ENCODE measurements around the gene PEDS1. TPM values are rescaled to one million over a fixed set of nuclear protein-coding genes. Genes with fewer than 3 reads are reported as not detected.

PEDS1 gene
- total and polyA plus RNA-seq, 2 of the 4 experiments (the other 2 are of a cell fraction): 24.0 to 59.9 TPM

- Histone ChIP-seq H3K18ac (ENCODE audit: low read depth, low read length) (peak overlapping the region; percentile 18; the same call in 1 of the 2 replicates), H2AK9ac (replicated peaks; ENCODE audit: low read depth, low read length, poor library complexity) (peak overlapping the region; percentile 99), H3K14ac (replicated peaks; ENCODE audit: low read depth, low read length) (peak overlapping the region; percentile 77), H2BK5ac (ENCODE audit: low read depth, low read length, poor library complexity, severe bottlenecking) (peak overlapping the region; percentile 73), H2BK120ac (ENCODE audit: low read depth, low read length) (peak overlapping the region; percentile 41; the same call in 1 of the 2 replicates), H3K79me1 (ENCODE audit: low read depth in 1 of 2, low read length in 2 of 2) (peaks cover 13 to 56% of the 10 kb centered on the region in 2 experiments; a peak in 3 of 4 replicates), H3K9me3 (ENCODE audit: control insufficient read depth, insufficient read depth, low read length) (no peaks in the 10 kb centered on the region), H3K23ac (ENCODE audit: low read depth, low read length) (peak overlapping the region; percentile 92), H3K27me3 (ENCODE audit: control insufficient read depth, insufficient read depth, low read length) (no peaks in the 10 kb centered on the region), H3K4me2 (ENCODE audit: low read depth, low read length) (peak overlapping the region; percentile 98), H3K36me3 (ENCODE audit: control insufficient read depth, insufficient read depth, low read length) (peaks cover 17% of the 10 kb centered on the region), H3K4ac (ENCODE audit: low read depth, low read length) (peak overlapping the region; percentile 85), H2BK20ac (ENCODE audit: low read depth, low read length) (no peak overlapping the region), H2BK15ac (ENCODE audit: low read depth, low read length) (no peak overlapping the region), H4K8ac (ENCODE audit: low read depth in 2 of 2, low read length in 2 of 2) (peak overlapping the region; percentile 12 to 63; a peak in 2 of 4 replicates), H3K56ac (ENCODE audit: extremely low read depth, insufficient read depth, low read length) (peak overlapping the region; percentile 70; the same call in 1 of the 2 replicates), H3K9ac (ENCODE audit: low read depth, low read length) (peak overlapping the region; percentile 88), H4K20me1 (ENCODE audit: insufficient read depth, low read length) (peaks cover 43% of the 10 kb centered on the region), H4K91ac (ENCODE audit: insufficient read depth, low read depth, low read length) (peak overlapping the region; percentile 24), H3K4me1 (ENCODE audit: control insufficient read depth, insufficient read depth, low read length) (peaks cover 23% of the 10 kb centered on the region), H3K27ac (ENCODE audit: insufficient read depth, low read length) (peak overlapping the region; percentile 69), H3K9me1 (ENCODE audit: insufficient read depth, low read length) (peaks cover 22% of the 10 kb centered on the region), H2AFZ (replicated peaks; ENCODE audit: low read length, poor library complexity) (peak overlapping the region; percentile 92), H4K5ac (ENCODE audit: low read depth, low read length) (peak overlapping the region; percentile 17; the same call in 1 of the 2 replicates), H2AK5ac (ENCODE audit: low read depth, low read length) (peak overlapping the region; percentile 85), H3K4me3 (ENCODE audit: insufficient read depth, low read depth, low read length) (peak overlapping the region; percentile 87)
- DNase-seq (no peak), ATAC-seq (ENCODE audit: low read depth) (no peak)
- WGBS, 2 experiments (ENCODE audit: extremely low coverage in 2 of 2, insufficient read length in 1 of 2): 4% methylated on average over 12 of the region's 18 CpGs; no CpG with 5 or more reads in 1 of the 2 experiments
- in situ Hi-C loops (cut with MboI; ENCODE audit: low sequenced_read_pairs) (no loop called here), dilution Hi-C loops (cut with HindIII; ENCODE audit: low sequenced_read_pairs, unreplicated experiment) (no loop called here), intact Hi-C loops (cut with micrococcal nuclease) (loop anchor here (1.0 kb wide), 1 partner anchor 12 kb away; no protein-coding TSS in a partner anchor)
- ChIA-PET CTCF (interaction anchor here (1.2 kb wide), 1 partner anchor 32 kb away, joined by 6 read pairs; no protein-coding TSS in a partner anchor), POLR2A (ENCODE audit: unreplicated experiment) (interaction anchor here (0.6 to 0.9 kb wide), 2 partner anchors 9 to 126 kb away, joined by 4 to 6 read pairs; no protein-coding TSS in a partner anchor)
- BruUV-seq (replicated peaks): no TSS peak
- no peak for TF ChIP-seq RFX5 (IDR thresholded peaks at IDR 0.05; ENCODE audit: low read depth, low read length)
- no peak for TF ChIP-seq FOS (IDR thresholded peaks at IDR 0.05; ENCODE audit: low read depth, low read length)
- no peak for TF ChIP-seq RCOR1 (IDR thresholded peaks at IDR 0.05; ENCODE audit: insufficient replicate concordance, low read length)
- TF ChIP-seq NFE2L2 (IDR thresholded peaks at IDR 0.05; ENCODE audit: low read depth, low read length): no peak
- TF ChIP-seq MAFK (IDR thresholded peaks at IDR 0.05; ENCODE audit: low read depth, low read length): no peak
- no peak for TF ChIP-seq USF2 (IDR thresholded peaks at IDR 0.05; ENCODE audit: low read depth, low read length)
- TF ChIP-seq POLR2A (IDR thresholded peaks at IDR 0.05; ENCODE audit: low read depth, low read length): no peak
- no peak for TF ChIP-seq CTCF (conservative IDR thresholded peaks at IDR 0.05; ENCODE audit: low read depth, low read length)
- TF ChIP-seq CHD1 (IDR thresholded peaks at IDR 0.05; ENCODE audit: low read depth, low read length): no peak
- no peak for TF ChIP-seq MXI1 (IDR thresholded peaks at IDR 0.05; ENCODE audit: borderline replicate concordance, low read depth, low read length)
- TF ChIP-seq SMC3 (IDR thresholded peaks at IDR 0.05; ENCODE audit: low read depth, low read length): no peak
- no peak for TF ChIP-seq RAD21 (IDR thresholded peaks at IDR 0.05; ENCODE audit: low read length)
- no peak for TF ChIP-seq BHLHE40 (IDR thresholded peaks at IDR 0.05; ENCODE audit: low read depth, low read length)
- TF ChIP-seq MAZ (IDR thresholded peaks at IDR 0.05; ENCODE audit: borderline replicate concordance, low read depth, low read length): no peak
- TF ChIP-seq, protein P1, sequence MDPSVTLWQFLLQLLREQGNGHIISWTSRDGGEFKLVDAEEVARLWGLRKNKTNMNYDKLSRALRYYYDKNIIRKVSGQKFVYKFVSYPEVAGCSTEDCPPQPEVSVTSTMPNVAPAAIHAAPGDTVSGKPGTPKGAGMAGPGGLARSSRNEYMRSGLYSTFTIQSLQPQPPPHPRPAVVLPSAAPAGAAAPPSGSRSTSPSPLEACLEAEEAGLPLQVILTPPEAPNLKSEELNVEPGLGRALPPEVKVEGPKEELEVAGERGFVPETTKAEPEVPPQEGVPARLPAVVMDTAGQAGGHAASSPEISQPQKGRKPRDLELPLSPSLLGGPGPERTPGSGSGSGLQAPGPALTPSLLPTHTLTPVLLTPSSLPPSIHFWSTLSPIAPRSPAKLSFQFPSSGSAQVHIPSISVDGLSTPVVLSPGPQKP (IDR thresholded peaks at IDR 0.05; ENCODE audit: borderline replicate concordance, low read depth, low read length): no peak
- TF ChIP-seq CEBPB (IDR thresholded peaks at IDR 0.05; ENCODE audit: low read depth, low read length): no peak
Measured at GRCh38 chr20:50153153-50153499, 397 bp downstream of the PEDS1 start.

Data from IMR-90 (cell line).